ENCODE results near the gene PTPRD. TPM values are rescaled to one million over a fixed set of nuclear protein-coding genes. Genes with fewer than 3 reads are reported as not detected.

Gene PTPRD
- total RNA-seq, 1 experiment from 2014 or later, result not detected

GRCh38 chr9:9091387-9091786, 1521.4 kb downstream of the PTPRD start:
- no peak overlapping the region for H3K4me3 Mint-ChIP-seq (ENCODE audit: unreplicated experiment)
- H3K4me1 Mint-ChIP-seq (ENCODE audit: insufficient read depth, unreplicated experiment), result no peaks in the 10 kb centered on the region
- H3K36me3 Mint-ChIP-seq (ENCODE audit: insufficient read depth, unreplicated experiment), result no peaks in the 10 kb centered on the region
- H3K27me3 Mint-ChIP-seq (ENCODE audit: insufficient read depth, unreplicated experiment), result no peaks in the 10 kb centered on the region
- H3K9me3 Mint-ChIP-seq (ENCODE audit: unreplicated experiment), result peaks cover 13% of the 10 kb centered on the region
- TF ChIP-seq CTCF (IDR thresholded peaks at IDR 0.05; ENCODE audit: unreplicated experiment), result no peak
- H3K27ac Mint-ChIP-seq (ENCODE audit: low read depth, unreplicated experiment), result no peak overlapping the region
- ChIA-PET CTCF (no interaction called here), POLR2A (no interaction called here)
- no TSS peak for BruUV-seq (replicated peaks)
- peak; percentile 5 for DNase-seq (ENCODE audit: unreplicated experiment)
- intact Hi-C loops (cut with micrococcal nuclease), result no loop called here

GRCh38 chr9:9079473-9079872, 1533.3 kb downstream of the PTPRD start:
- no TSS peak for BruUV-seq (replicated peaks)
- H3K36me3 Mint-ChIP-seq (ENCODE audit: insufficient read depth, unreplicated experiment), result no peaks in the 10 kb centered on the region
- intact Hi-C loops (cut with micrococcal nuclease), result no loop called here
- no peaks in the 10 kb centered on the region for H3K4me1 Mint-ChIP-seq (ENCODE audit: insufficient read depth, unreplicated experiment)
- no peak for TF ChIP-seq CTCF (IDR thresholded peaks at IDR 0.05; ENCODE audit: unreplicated experiment)
- peaks cover 19% of the 10 kb centered on the region for H3K27me3 Mint-ChIP-seq (ENCODE audit: insufficient read depth, unreplicated experiment)
- ChIA-PET CTCF (no interaction called here), POLR2A (no interaction called here)
- no peak for DNase-seq (ENCODE audit: unreplicated experiment)
- no peak overlapping the region for H3K27ac Mint-ChIP-seq (ENCODE audit: low read depth, unreplicated experiment)
- H3K9me3 Mint-ChIP-seq (ENCODE audit: unreplicated experiment), result peaks cover 26% of the 10 kb centered on the region
- no peak overlapping the region for H3K4me3 Mint-ChIP-seq (ENCODE audit: unreplicated experiment)

- no TSS peak for BruUV-seq (replicated peaks)
- no peak for DNase-seq (ENCODE audit: unreplicated experiment)
- H3K9me3 Mint-ChIP-seq (ENCODE audit: unreplicated experiment), result peaks cover 26% of the 10 kb centered on the region
- H3K4me3 Mint-ChIP-seq (ENCODE audit: unreplicated experiment), result no peak overlapping the region
- no peak overlapping the region for H3K27ac Mint-ChIP-seq (ENCODE audit: low read depth, unreplicated experiment)
- H3K36me3 Mint-ChIP-seq (ENCODE audit: insufficient read depth, unreplicated experiment), result no peaks in the 10 kb centered on the region
- ChIA-PET POLR2A (no interaction called here), CTCF (no interaction called here)
- intact Hi-C loops (cut with micrococcal nuclease), result no loop called here
- peaks cover 19% of the 10 kb centered on the region for H3K27me3 Mint-ChIP-seq (ENCODE audit: insufficient read depth, unreplicated experiment)
- H3K4me1 Mint-ChIP-seq (ENCODE audit: insufficient read depth, unreplicated experiment), result no peaks in the 10 kb centered on the region
- no peak for TF ChIP-seq CTCF (IDR thresholded peaks at IDR 0.05; ENCODE audit: unreplicated experiment)
Measured at GRCh38 chr9:9078301-9078700, 1534.5 kb downstream of the PTPRD start.

GRCh38 chr9:9061627-9062026, 1551.2 kb downstream of the PTPRD start:
- ChIA-PET POLR2A (no interaction called here), CTCF (interaction anchor here (0.7 kb wide), 1 partner anchor 17 kb away, joined by 4 read pairs; no protein-coding TSS in a partner anchor)
- no peak overlapping the region for H3K27ac Mint-ChIP-seq (ENCODE audit: low read depth, unreplicated experiment)
- H3K4me3 Mint-ChIP-seq (ENCODE audit: unreplicated experiment), result no peak overlapping the region
- peaks cover 7% of the 10 kb centered on the region for H3K9me3 Mint-ChIP-seq (ENCODE audit: unreplicated experiment)
- no peak for DNase-seq (ENCODE audit: unreplicated experiment)
- no peaks in the 10 kb centered on the region for H3K36me3 Mint-ChIP-seq (ENCODE audit: insufficient read depth, unreplicated experiment)
- no TSS peak for BruUV-seq (replicated peaks)
- TF ChIP-seq CTCF (IDR thresholded peaks at IDR 0.05; ENCODE audit: unreplicated experiment), result no peak
- no peaks in the 10 kb centered on the region for H3K4me1 Mint-ChIP-seq (ENCODE audit: insufficient read depth, unreplicated experiment)
- H3K27me3 Mint-ChIP-seq (ENCODE audit: insufficient read depth, unreplicated experiment), result no peaks in the 10 kb centered on the region
- intact Hi-C loops (cut with micrococcal nuclease), result no loop called here
